ENCODE data around the gene MAP2.

DNA sequence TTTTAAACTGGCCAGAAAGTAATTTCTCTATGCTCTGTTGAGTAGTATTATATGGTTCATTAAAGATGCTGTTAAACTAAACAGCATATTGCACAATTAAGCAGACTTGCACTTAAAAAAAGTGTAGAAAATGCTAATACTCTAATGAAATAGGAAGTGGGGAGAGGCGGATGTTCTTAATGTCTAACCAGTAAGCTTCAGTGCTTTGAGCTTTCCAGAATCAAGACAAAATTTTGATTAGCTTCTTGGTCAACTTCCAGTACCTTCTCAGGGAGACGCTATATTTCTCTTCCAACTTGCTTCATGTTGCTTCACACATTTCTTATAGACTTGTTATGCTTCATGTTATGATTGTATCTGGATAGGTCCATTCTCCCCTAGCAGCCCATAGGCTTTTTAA lies 89.1 kb downstream of the MAP2 start:
- TF ChIP-seq, protein P1, sequence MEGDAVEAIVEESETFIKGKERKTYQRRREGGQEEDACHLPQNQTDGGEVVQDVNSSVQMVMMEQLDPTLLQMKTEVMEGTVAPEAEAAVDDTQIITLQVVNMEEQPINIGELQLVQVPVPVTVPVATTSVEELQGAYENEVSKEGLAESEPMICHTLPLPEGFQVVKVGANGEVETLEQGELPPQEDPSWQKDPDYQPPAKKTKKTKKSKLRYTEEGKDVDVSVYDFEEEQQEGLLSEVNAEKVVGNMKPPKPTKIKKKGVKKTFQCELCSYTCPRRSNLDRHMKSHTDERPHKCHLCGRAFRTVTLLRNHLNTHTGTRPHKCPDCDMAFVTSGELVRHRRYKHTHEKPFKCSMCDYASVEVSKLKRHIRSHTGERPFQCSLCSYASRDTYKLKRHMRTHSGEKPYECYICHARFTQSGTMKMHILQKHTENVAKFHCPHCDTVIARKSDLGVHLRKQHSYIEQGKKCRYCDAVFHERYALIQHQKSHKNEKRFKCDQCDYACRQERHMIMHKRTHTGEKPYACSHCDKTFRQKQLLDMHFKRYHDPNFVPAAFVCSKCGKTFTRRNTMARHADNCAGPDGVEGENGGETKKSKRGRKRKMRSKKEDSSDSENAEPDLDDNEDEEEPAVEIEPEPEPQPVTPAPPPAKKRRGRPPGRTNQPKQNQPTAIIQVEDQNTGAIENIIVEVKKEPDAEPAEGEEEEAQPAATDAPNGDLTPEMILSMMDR (IDR thresholded peaks at IDR 0.05; ENCODE audit: low read depth, low read length), result no peak
- TF ChIP-seq POLR2A (IDR thresholded peaks at IDR 0.05; ENCODE audit: extremely low read depth, insufficient read length), result no peak
